HepG2 (cell line): Measurements from ENCODE around the gene HAGHL. TPM values are rescaled to one million over a fixed set of nuclear protein-coding genes. Genes with fewer than 3 reads are reported as not detected.
A peak's percentile ranks its signal among the peaks of the same experiment; 100 is the strongest.

ENCODE experiments used
- FOSL2 ChIP-seq: sonication (generic); formaldehyde crosslinking; IDR thresholded peaks from 2 replicates; pipeline ENCODE4 v1.4.0; 2020; ENCODE audit warnings: missing genetic modification reagents
- FOXK1 ChIP-seq: sonication (generic); formaldehyde crosslinking; IDR thresholded peaks from 2 replicates; pipeline ENCODE4 v1.4.0; 2020; ENCODE audit warnings: low read depth, missing genetic modification reagents, borderline replicate concordance
- HDAC6 ChIP-seq: fragments of 200-600 bp; sonication (generic); IDR thresholded peaks from 2 replicates; pipeline ENCODE4 v1.7.0; 2017; ENCODE audit warnings: mild to moderate bottlenecking, antibody characterized with exemption, low read length, low read depth
- HOXD1 ChIP-seq: sonication (generic); formaldehyde crosslinking; IDR thresholded peaks from 2 replicates; pipeline ENCODE4 v1.5.0; 2020; ENCODE audit warnings: missing genetic modification reagents
- JUNB ChIP-seq: sonication (generic); formaldehyde crosslinking; IDR thresholded peaks from 2 replicates; pipeline ENCODE4 v1.8.0; 2022; ENCODE audit warnings: missing genetic modification reagents, mild to moderate bottlenecking, borderline replicate concordance
- RAD21 ChIP-seq: fragments of 450-650 bp; formaldehyde crosslinking; IDR thresholded peaks from 2 replicates; pipeline ENCODE4 v1.5.0; 2020; ENCODE audit warnings: mild to moderate bottlenecking
- REL ChIP-seq: sonication (generic); formaldehyde crosslinking; conservative IDR thresholded peaks from 2 replicates; pipeline ENCODE4 v1.8.0; 2022; ENCODE audit warnings: mild to moderate bottlenecking, missing genetic modification reagents, moderate library complexity
- SMAD3 ChIP-seq: sonication (generic); formaldehyde crosslinking; IDR thresholded peaks from 2 replicates; pipeline ENCODE4 v1.4.0; 2020; ENCODE audit warnings: missing genetic modification reagents
- TP53 ChIP-seq: sonication (generic); formaldehyde crosslinking; conservative IDR thresholded peaks from 2 replicates; pipeline ENCODE4 v1.4.0; 2020; ENCODE audit warnings: missing genetic modification reagents
- ZNF629 ChIP-seq: sonication (generic); formaldehyde crosslinking; conservative IDR thresholded peaks from 2 replicates; pipeline ENCODE4 v1.5.0; 2020; ENCODE audit warnings: missing genetic modification reagents
- ZNF678 ChIP-seq: sonication (generic); formaldehyde crosslinking; IDR thresholded peaks from 2 replicates; pipeline ENCODE4 v1.4.0; 2020; ENCODE audit warnings: mild to moderate bottlenecking, missing genetic modification reagents
- polyA plus RNA-seq, 8 experiments: library from polyadenylated mRNA; depleted of rRNA in 3 of 8; stranded (reverse) in 7 of 8; unstranded in 1 of 8; fragments of >200 nt; fragmentation: Illumina TruSeq in 4 of 8; extraction: Trizol in 4 of 8; gene quantifications; 2 replicates each; pipeline versions ENCODE4 v1.2.1 to v1.2.3, GENCODE V29; 2011 to 2016; ENCODE audit warnings: low read depth in 4 of 8, missing spikeins in 1 of 8, mixed read lengths in 1 of 8; ENCODE audit not compliant: insufficient read depth in 1 of 8
- total RNA-seq, 5 experiments: library from RNA; depleted of rRNA; stranded (reverse); fragments of >200 nt; fragmentation: Illumina TruSeq; extraction: Trizol; gene quantifications; 2 replicates each; pipeline ENCODE4 v1.2.3, GENCODE V29; 2016; ENCODE audit warnings: low read depth in 1 of 5
- TF ChIP-seq, protein P1 (sequence below): sonication (generic); formaldehyde crosslinking; IDR thresholded peaks from 2 replicates; pipeline ENCODE4 v1.4.0; 2020; ENCODE audit warnings: missing genetic modification reagents, borderline replicate concordance
- TF ChIP-seq, protein P2 (sequence below): sonication (generic); formaldehyde crosslinking; IDR thresholded peaks from 2 replicates; pipeline ENCODE4 v1.8.0; 2022; ENCODE audit warnings: mild to moderate bottlenecking, missing genetic modification reagents, moderate library complexity
- TF ChIP-seq, protein P3 (sequence below), 2 experiments: IDR thresholded peaks; 2 replicates each; pipeline ENCODE4 v1.6.1; 2011 to 2012; ENCODE audit warnings: low read length in 2 of 2, borderline replicate concordance in 1 of 2, low read depth in 1 of 2, mild to moderate bottlenecking in 1 of 2, moderate library complexity in 1 of 2
- TF ChIP-seq, protein P4 (sequence below): sonication (generic); formaldehyde crosslinking; IDR thresholded peaks from 2 replicates; pipeline ENCODE4 v1.4.0; 2020; ENCODE audit warnings: mild to moderate bottlenecking, missing genetic modification reagents
- TF ChIP-seq, protein P5 (sequence below): sonication (generic); formaldehyde crosslinking; IDR thresholded peaks from 2 replicates; pipeline ENCODE4 v1.4.0; 2020; ENCODE audit warnings: missing genetic modification reagents

Gene HAGHL
- total and polyA plus RNA-seq, 2 of the 13 experiments (the other 11 are each of a cell fraction or from before 2014, with no cell fraction given) = 3.4 to 8.4 TPM

DNA sequence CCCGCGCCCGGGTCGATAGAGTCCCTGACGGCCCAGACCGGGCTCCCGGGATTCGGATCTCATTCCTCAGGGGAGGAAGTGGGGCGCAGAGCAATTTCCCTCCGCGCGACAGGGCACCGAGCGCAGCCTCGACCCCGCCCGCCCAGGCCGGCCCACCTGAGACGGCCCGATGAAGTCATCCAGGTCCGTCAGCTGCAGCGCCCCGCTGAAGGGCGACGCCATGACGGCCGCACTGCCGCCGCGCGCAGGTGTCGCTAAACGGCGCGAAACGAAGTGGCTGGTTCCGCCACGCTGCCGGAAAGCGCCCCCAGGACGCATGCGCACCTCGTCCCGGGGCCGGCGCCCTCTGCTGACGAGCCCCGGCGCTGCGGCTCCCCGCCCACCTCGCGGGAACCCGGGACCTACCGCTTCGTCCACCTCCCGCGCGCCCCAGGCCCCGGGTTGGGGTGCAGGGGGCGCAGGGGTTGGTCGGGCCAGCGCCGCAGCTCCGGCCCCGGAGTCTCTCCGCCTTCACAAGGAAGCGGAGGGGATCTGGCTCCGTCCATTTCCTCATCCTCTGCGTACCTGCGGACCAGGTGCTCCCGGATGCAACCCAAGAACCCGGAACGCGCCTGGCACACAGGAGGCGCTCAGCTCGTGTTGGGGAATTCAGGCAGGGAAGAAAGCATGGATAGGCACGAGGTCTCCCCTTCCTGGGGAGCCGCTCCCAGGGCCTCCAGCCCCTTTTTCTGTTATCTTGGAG lies 14.0 kb downstream of the HAGHL start, which contains the start of gene CIAO3 (continued):
- TF ChIP-seq, protein P1, sequence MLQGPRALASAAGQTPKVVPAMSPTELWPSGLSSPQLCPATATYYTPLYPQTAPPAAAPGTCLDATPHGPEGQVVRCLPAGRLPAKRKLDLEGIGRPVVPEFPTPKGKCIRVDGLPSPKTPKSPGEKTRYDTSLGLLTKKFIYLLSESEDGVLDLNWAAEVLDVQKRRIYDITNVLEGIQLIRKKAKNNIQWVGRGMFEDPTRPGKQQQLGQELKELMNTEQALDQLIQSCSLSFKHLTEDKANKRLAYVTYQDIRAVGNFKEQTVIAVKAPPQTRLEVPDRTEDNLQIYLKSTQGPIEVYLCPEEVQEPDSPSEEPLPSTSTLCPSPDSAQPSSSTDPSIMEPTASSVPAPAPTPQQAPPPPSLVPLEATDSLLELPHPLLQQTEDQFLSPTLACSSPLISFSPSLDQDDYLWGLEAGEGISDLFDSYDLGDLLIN (CRISPR knock-in tag) = no peak
- TF ChIP-seq FOXK1 (CRISPR knock-in tag) (peak; percentile 93; the same call in 1 of the 2 replicates), FOSL2 (CRISPR knock-in tag) (peak; percentile 55; the same call in 1 of the 2 replicates), REL (CRISPR knock-in tag) (no peak), TP53 (CRISPR knock-in tag) (no peak), JUNB (CRISPR knock-in tag) (peak; percentile 30; the same call in 1 of the 2 replicates), HDAC6 (no peak), RAD21 (CRISPR knock-in tag) (peak; percentile 78), ZNF678 (CRISPR knock-in tag) (no peak), SMAD3 (peak; percentile 39; the same call in 1 of the 2 replicates), HOXD1 (CRISPR knock-in tag) (peak; percentile 78), ZNF629 (0 out of 2 replicates have a peak, but pooled peaks have one; percentile 14)
- TF ChIP-seq, protein P2, sequence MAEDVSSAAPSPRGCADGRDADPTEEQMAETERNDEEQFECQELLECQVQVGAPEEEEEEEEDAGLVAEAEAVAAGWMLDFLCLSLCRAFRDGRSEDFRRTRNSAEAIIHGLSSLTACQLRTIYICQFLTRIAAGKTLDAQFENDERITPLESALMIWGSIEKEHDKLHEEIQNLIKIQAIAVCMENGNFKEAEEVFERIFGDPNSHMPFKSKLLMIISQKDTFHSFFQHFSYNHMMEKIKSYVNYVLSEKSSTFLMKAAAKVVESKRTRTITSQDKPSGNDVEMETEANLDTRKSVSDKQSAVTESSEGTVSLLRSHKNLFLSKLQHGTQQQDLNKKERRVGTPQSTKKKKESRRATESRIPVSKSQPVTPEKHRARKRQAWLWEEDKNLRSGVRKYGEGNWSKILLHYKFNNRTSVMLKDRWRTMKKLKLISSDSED (CRISPR knock-in tag) = no peak
- TF ChIP-seq, protein P3, sequence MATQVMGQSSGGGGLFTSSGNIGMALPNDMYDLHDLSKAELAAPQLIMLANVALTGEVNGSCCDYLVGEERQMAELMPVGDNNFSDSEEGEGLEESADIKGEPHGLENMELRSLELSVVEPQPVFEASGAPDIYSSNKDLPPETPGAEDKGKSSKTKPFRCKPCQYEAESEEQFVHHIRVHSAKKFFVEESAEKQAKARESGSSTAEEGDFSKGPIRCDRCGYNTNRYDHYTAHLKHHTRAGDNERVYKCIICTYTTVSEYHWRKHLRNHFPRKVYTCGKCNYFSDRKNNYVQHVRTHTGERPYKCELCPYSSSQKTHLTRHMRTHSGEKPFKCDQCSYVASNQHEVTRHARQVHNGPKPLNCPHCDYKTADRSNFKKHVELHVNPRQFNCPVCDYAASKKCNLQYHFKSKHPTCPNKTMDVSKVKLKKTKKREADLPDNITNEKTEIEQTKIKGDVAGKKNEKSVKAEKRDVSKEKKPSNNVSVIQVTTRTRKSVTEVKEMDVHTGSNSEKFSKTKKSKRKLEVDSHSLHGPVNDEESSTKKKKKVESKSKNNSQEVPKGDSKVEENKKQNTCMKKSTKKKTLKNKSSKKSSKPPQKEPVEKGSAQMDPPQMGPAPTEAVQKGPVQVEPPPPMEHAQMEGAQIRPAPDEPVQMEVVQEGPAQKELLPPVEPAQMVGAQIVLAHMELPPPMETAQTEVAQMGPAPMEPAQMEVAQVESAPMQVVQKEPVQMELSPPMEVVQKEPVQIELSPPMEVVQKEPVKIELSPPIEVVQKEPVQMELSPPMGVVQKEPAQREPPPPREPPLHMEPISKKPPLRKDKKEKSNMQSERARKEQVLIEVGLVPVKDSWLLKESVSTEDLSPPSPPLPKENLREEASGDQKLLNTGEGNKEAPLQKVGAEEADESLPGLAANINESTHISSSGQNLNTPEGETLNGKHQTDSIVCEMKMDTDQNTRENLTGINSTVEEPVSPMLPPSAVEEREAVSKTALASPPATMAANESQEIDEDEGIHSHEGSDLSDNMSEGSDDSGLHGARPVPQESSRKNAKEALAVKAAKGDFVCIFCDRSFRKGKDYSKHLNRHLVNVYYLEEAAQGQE (IDR thresholded peaks at IDR 0.05; ENCODE audit: borderline replicate concordance in 1 of 2, low read depth in 1 of 2, low read length in 2 of 2) = 0 out of 4 replicates have a peak, but pooled peaks of 1 of the 2 experiments have one; percentile 15
- TF ChIP-seq, protein P4, sequence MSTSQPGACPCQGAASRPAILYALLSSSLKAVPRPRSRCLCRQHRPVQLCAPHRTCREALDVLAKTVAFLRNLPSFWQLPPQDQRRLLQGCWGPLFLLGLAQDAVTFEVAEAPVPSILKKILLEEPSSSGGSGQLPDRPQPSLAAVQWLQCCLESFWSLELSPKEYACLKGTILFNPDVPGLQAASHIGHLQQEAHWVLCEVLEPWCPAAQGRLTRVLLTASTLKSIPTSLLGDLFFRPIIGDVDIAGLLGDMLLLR = peak; percentile 69; the same call in 1 of the 2 replicates
- TF ChIP-seq, protein P5, sequence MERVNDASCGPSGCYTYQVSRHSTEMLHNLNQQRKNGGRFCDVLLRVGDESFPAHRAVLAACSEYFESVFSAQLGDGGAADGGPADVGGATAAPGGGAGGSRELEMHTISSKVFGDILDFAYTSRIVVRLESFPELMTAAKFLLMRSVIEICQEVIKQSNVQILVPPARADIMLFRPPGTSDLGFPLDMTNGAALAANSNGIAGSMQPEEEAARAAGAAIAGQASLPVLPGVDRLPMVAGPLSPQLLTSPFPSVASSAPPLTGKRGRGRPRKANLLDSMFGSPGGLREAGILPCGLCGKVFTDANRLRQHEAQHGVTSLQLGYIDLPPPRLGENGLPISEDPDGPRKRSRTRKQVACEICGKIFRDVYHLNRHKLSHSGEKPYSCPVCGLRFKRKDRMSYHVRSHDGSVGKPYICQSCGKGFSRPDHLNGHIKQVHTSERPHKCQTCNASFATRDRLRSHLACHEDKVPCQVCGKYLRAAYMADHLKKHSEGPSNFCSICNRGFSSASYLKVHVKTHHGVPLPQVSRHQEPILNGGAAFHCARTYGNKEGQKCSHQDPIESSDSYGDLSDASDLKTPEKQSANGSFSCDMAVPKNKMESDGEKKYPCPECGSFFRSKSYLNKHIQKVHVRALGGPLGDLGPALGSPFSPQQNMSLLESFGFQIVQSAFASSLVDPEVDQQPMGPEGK = peak; percentile 61; the same call in 1 of the 2 replicates
